ENCODE data around the gene ANKIB1. TPM values are rescaled to one million over a fixed set of nuclear protein-coding genes. Genes with fewer than 3 reads are reported as not detected.

The ANKIB1 gene
- total and polyA plus RNA-seq, 9 of the 15 experiments (the other 6 are each of a cell fraction or from before 2014, with no cell fraction given): 5.9 to 25.2 (median 16.1) TPM

DNA sequence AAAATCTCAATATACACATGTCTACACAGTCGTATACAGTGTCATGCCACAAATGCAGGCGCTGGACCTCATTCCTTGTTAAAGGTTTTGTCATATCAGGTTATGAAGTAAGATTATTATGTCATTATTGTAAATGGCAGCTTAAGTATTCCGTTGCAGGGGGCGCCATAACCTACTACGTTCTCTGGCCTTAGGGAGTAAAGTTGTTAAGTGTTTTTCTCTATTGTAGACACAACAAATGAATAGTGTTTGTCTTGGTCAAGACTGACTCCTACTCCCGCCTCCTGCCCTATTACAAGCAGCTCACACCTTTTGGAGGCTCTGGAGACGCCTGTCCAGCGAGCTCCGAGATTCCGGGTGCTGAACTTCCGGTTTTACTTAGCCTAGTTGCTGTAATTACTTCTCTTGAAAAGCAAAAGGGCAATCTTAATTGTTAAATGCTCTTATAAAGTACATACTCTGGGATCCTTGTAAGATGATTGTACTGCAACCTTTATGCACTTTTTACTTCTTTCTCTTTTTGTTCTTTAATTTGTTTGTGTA, 202.5 kb downstream of the ANKIB1 start (continued):
- TF ChIP-seq ZNF778 (CRISPR knock-in tag; IDR thresholded peaks at IDR 0.05) (no peak), ELF1 (tag; IDR thresholded peaks at IDR 0.05) (peak; percentile 80), MIER1 (IDR thresholded peaks at IDR 0.05; ENCODE audit: low read depth) (no peak), IFI16 (CRISPR knock-in tag; IDR thresholded peaks at IDR 0.05) (no peak), ATF4 (CRISPR knock-in tag; IDR thresholded peaks at IDR 0.05) (no peak), PURB (CRISPR knock-in tag; IDR thresholded peaks at IDR 0.05; ENCODE audit: low read depth) (no peak), KDM4B (IDR thresholded peaks at IDR 0.05; ENCODE audit: borderline replicate concordance in 2 of 2, low read depth in 1 of 2) (no peak), MITF (IDR thresholded peaks at IDR 0.05) (no peak), ZNF77 (CRISPR knock-in tag; IDR thresholded peaks at IDR 0.05) (no peak), HES1 (IDR thresholded peaks at IDR 0.05; ENCODE audit: low read depth) (no peak; the same call in 1 of the 2 replicates), ZNF3 (CRISPR knock-in tag; IDR thresholded peaks at IDR 0.05) (no peak), ZZZ3 (IDR thresholded peaks at IDR 0.05) (no peak), ZNF24 (IDR thresholded peaks at IDR 0.05) (no peak), SMAD4 (CRISPR knock-in tag; conservative IDR thresholded peaks at IDR 0.05) (peak; percentile 94), TAF9B (IDR thresholded peaks at IDR 0.05; ENCODE audit: partially characterized antibody) (peak; percentile 8), RAD21 (CRISPR knock-in tag; conservative IDR thresholded peaks at IDR 0.05 in 1 of 2, IDR thresholded peaks at IDR 0.05 in 1 of 2) (peak; percentile 7 to 33; a peak in 1 of 4 replicates), HDAC2 (IDR thresholded peaks at IDR 0.05) (peak; percentile 53; the same call in 1 of the 2 replicates)
- TF ChIP-seq, protein P1, sequence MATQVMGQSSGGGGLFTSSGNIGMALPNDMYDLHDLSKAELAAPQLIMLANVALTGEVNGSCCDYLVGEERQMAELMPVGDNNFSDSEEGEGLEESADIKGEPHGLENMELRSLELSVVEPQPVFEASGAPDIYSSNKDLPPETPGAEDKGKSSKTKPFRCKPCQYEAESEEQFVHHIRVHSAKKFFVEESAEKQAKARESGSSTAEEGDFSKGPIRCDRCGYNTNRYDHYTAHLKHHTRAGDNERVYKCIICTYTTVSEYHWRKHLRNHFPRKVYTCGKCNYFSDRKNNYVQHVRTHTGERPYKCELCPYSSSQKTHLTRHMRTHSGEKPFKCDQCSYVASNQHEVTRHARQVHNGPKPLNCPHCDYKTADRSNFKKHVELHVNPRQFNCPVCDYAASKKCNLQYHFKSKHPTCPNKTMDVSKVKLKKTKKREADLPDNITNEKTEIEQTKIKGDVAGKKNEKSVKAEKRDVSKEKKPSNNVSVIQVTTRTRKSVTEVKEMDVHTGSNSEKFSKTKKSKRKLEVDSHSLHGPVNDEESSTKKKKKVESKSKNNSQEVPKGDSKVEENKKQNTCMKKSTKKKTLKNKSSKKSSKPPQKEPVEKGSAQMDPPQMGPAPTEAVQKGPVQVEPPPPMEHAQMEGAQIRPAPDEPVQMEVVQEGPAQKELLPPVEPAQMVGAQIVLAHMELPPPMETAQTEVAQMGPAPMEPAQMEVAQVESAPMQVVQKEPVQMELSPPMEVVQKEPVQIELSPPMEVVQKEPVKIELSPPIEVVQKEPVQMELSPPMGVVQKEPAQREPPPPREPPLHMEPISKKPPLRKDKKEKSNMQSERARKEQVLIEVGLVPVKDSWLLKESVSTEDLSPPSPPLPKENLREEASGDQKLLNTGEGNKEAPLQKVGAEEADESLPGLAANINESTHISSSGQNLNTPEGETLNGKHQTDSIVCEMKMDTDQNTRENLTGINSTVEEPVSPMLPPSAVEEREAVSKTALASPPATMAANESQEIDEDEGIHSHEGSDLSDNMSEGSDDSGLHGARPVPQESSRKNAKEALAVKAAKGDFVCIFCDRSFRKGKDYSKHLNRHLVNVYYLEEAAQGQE (IDR thresholded peaks at IDR 0.05; ENCODE audit: borderline replicate concordance): peak; percentile 26
- TF ChIP-seq, protein P1 (CRISPR knock-in tag; IDR thresholded peaks at IDR 0.05; ENCODE audit: low read depth): no peak

Data from K562 (cell line).